ENCODE data around the gene ELMO1.

ELMO1 gene

DNA sequence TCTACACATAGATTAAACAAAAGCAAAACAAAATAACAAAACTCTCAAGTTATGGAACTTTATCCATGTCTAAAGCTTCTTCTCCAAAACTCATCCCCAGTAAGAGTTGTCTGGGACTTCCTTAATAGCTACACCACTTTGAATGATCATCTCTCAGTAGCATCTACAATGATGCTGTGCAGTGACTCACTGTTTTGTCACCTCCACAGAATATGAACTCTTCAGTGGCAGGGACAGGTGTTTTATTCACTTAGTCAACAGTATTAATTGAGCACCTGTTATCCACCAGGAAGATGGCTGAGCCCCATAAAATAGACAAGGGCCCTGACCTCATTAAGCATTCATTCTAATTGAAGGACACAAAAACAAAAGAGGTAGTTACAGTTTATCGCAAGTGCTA, 350.7 kb downstream of the ELMO1 start:
- H3K4me3 ChIP-seq: no peak overlapping the region
- H3K4me1 ChIP-seq: no peaks in the 10 kb centered on the region
- no peaks in the 10 kb centered on the region for H3K27me3 ChIP-seq
- TF ChIP-seq, protein P1, sequence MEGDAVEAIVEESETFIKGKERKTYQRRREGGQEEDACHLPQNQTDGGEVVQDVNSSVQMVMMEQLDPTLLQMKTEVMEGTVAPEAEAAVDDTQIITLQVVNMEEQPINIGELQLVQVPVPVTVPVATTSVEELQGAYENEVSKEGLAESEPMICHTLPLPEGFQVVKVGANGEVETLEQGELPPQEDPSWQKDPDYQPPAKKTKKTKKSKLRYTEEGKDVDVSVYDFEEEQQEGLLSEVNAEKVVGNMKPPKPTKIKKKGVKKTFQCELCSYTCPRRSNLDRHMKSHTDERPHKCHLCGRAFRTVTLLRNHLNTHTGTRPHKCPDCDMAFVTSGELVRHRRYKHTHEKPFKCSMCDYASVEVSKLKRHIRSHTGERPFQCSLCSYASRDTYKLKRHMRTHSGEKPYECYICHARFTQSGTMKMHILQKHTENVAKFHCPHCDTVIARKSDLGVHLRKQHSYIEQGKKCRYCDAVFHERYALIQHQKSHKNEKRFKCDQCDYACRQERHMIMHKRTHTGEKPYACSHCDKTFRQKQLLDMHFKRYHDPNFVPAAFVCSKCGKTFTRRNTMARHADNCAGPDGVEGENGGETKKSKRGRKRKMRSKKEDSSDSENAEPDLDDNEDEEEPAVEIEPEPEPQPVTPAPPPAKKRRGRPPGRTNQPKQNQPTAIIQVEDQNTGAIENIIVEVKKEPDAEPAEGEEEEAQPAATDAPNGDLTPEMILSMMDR (IDR thresholded peaks at IDR 0.05): no peak
- intact Hi-C loops (cut with DNase I; ENCODE audit: low total_unique reads): no loop called here
- H3K27ac ChIP-seq: no peak overlapping the region
- DNase-seq: no peak
- no peaks in the 10 kb centered on the region for H3K9me3 ChIP-seq
- H3K36me3 ChIP-seq: no peaks in the 10 kb centered on the region

DNA sequence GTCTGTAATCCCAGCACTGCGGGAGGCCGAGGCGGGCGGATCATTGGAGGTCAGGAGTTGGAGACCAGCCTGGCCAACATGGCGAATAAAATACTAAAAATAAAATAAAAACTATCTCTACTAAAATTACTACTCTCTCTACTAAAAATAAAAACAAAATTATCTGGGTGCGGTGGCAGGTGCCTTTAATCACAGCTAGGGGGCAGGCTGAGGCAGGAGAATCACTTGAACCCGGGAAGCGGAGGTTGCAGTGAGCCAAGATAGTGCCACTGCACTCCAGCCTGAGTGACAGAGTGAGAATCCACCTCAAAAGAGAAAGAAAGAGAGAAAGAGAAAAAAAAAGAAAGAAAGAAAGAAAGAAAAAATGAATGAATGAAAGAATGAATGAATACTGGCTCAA, 351.4 kb downstream of the ELMO1 start:
- TF ChIP-seq, protein P1 (IDR thresholded peaks at IDR 0.05): no peak
- Histone ChIP-seq H3K4me1 (no peaks in the 10 kb centered on the region), H3K27ac (no peak overlapping the region), H3K27me3 (no peaks in the 10 kb centered on the region), H3K4me3 (no peak overlapping the region), H3K36me3 (no peaks in the 10 kb centered on the region), H3K9me3 (no peaks in the 10 kb centered on the region)
- intact Hi-C loops (cut with DNase I; ENCODE audit: low total_unique reads): no loop called here
- DNase-seq: no peak

DNA sequence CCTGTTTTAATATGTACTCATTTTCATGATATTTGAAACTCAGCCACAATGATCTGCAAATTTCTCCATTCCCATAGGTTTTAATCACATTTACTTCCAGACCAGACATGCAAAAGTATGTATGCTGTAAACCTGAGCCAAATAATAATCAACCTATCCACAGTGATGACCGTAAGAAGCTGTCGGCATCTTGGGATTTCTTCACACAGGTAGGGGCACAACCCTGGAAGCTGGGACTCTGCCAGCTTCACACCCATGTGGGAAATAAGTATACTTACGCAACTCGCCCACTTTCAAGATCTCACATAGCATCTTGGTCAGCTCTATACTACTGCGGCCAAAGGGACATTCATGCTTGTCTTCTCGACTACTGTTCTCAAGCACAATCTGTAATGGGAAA, 352.3 kb downstream of the ELMO1 start:
- DNase-seq: no peak
- H3K4me1 ChIP-seq: no peaks in the 10 kb centered on the region
- H3K27ac ChIP-seq: no peak overlapping the region
- H3K9me3 ChIP-seq: no peaks in the 10 kb centered on the region
- H3K4me3 ChIP-seq: no peak overlapping the region
- TF ChIP-seq, protein P1 (IDR thresholded peaks at IDR 0.05): no peak
- no peaks in the 10 kb centered on the region for H3K36me3 ChIP-seq
- intact Hi-C loops (cut with DNase I; ENCODE audit: low total_unique reads): no loop called here
- H3K27me3 ChIP-seq: no peaks in the 10 kb centered on the region

DNA sequence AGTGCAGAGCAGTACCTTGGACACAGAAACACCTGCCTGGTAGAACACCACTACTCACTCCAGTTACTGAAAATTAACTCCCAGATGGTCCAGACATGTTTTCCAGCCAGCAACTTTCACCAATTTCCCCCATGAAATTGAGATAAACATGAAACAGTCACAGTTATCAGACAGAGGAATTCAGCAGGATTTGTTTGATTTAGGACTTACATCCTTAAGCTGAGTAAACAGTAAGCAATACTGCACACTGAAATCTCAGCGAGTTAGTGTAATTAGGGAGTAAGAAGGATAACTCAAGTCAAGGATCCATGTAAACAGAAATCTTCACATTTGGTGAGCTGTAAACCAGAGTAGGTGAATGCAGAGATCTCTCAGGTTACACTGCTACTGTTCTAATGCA, 353.5 kb downstream of the ELMO1 start:
- Histone ChIP-seq H3K4me3 (no peak overlapping the region), H3K36me3 (no peaks in the 10 kb centered on the region), H3K27ac (no peak overlapping the region), H3K4me1 (peaks cover 0 to 6% (median 5%) of the 10 kb centered on the region in 4 donors), H3K9me3 (no peaks in the 10 kb centered on the region), H3K27me3 (no peaks in the 10 kb centered on the region)
- no peak for DNase-seq
- TF ChIP-seq, protein P1 (IDR thresholded peaks at IDR 0.05): no peak
- intact Hi-C loops (cut with DNase I; ENCODE audit: low total_unique reads): no loop called here

DNA sequence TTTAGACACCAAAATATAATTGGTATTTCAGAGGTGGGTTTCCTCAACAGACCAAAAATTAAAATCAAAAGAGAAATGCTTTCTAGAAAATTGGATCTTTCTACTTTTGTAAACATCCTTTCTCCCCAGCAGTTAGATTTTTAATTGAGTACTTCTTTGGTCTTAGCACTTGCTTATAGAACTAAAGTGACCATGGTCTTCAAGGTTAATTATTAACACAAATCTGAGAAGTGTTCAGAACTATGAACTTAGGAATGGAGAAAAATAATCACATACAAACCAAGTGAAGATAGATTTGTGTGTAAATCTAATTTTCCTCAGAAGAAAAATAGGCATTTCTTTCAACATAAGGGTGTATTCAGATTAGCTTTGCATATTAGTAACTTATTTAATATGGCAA, 355.4 kb downstream of the ELMO1 start:
- Histone ChIP-seq H3K9me3 (no peaks in the 10 kb centered on the region), H3K27me3 (no peaks in the 10 kb centered on the region), H3K36me3 (no peaks in the 10 kb centered on the region), H3K4me3 (no peak overlapping the region), H3K27ac (no peak overlapping the region), H3K4me1 (peaks cover 0 to 13% (median 10%) of the 10 kb centered on the region in 4 donors)
- intact Hi-C loops (cut with DNase I; ENCODE audit: low total_unique reads): no loop called here
- DNase-seq: no peak
- TF ChIP-seq, protein P1 (IDR thresholded peaks at IDR 0.05): no peak

DNA sequence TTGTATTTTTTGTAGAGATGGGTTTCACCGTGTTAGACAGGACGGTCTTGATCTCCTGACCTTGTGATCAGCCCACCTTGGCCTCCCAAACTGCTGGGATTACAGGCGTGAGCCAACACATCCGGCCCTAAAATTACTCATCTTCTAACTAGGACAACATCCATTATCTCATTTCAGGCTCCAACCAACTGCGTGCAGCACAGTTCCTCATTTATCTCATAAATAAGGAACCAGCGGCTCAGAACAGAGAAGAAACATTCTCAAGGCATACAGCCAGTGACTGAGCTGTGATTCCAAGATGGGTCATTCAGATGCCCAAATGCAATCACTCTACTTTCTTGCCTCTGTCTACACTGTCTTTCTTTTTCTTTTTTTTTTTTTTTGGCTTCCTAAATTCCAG, 356.1 kb downstream of the ELMO1 start:
- DNase-seq: peak in 1 of 2 donors; percentile 61
- TF ChIP-seq, protein P1 (IDR thresholded peaks at IDR 0.05): no peak

More for the DNA sequence above, 356.1 kb downstream of the ELMO1 start:
- Histone ChIP-seq H3K36me3 (no peaks in the 10 kb centered on the region), H3K4me1 (peaks cover 0 to 13% (median 10%) of the 10 kb centered on the region in 4 donors), H3K9me3 (no peaks in the 10 kb centered on the region), H3K4me3 (no peak overlapping the region), H3K27me3 (no peaks in the 10 kb centered on the region), H3K27ac (no peak overlapping the region)
- intact Hi-C loops (cut with DNase I; ENCODE audit: low total_unique reads): no loop called here

Measured in tibial artery (tissue), 4 donors.